HuH-7.5 (cell line): ENCODE measurements around the gene VILL.
"Not testable (repeated sequence)": the region's sequence is repeated elsewhere in the genome, so short reads cannot be mapped to it uniquely, and the experiment has no call there.

Experiments
- DNase-seq: peaks from one replicate; pipeline ENCODE4 v3.0.0; 2011; ENCODE audit warnings: low spot score

Gene VILL

DNA sequence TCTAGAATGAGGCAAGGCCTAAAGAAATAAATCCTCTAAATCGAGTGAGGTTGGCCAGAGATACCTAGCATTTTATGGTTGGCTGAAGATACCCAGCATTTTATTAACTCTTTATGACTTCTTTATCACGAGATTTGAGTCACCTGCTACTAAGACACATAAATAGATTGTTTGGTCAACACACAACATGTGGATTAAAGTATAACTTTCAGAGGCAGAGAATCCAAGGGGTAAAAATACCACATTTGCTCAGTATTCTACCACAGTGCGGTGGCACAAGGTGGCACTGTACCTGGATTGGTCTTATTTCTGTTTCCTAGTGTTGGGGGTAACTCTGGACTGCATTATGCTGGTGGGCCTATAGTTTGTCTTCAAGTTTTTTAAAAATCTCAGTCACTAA is 27.0 kb upstream of the VILL start:
- DNase-seq: no peak

DNA sequence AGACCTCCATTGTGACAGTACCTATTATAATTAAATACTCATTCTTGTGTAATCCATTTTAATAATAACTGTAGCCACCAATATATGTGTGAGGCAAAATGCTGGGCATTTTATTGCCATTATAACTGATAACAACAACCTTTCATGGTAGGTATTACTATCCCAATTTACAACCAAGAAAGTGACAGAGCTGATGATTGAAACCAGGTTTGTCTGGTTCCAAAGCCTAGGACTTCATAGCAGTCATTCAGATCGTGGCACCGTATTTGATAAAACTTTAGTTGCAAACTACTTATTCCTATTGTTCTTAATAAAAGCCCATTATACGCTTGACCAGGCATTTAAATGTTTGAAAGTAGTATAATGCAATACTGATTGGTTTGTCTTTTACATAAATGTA is 26.4 kb upstream of the VILL start:
- no peak for DNase-seq

DNA sequence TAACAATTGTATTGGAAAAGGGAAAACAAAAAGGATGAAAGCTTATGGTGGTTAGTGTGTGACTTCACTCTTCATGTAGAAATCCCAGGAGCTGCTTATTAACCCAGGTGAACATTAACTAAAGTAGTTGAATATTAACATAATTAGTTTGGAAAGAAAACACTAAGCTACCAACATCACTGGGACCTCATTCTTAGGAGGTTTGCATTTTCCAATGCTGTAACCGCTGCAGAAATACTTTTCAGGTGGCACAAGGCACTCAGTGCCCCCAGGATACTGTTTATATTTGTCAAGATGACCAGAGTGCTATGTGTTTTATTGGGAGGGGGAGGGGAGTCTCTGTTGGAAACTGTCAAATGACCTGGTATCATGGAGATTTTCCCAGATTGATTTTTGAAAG is 25.9 kb upstream of the VILL start:
- peak; percentile 81 for DNase-seq

DNA sequence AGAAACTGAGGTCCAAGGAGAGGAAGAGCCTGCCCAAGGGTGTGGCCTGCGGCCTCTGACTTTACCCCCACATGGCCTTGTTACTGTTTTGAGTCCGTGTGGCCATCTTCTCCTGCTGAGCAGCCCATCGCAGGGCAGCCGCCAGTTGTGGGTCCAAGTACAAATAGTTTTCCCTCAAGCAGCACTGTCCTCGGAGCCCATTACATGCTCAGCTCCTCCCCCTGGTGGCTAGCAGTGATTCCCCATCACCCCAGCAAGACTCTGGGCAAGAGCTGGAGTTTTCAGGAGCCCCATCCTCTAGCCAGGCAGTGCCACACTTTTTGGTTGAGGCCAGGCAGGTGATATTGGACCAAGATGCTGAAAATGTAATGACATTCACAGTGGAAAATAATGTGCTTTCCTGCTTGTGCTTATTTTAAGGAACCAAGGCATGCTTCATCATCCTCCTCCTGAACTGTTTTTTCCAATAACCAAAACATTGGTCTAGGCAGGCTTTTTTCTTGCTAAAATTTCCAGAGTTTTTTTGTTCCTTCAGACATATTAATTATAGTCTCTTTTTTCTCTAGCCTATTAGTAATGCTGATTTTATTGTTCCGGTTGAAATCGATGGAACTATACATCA is 23.2 kb upstream of the VILL start:
- DNase-seq: peak; percentile 81

DNA sequence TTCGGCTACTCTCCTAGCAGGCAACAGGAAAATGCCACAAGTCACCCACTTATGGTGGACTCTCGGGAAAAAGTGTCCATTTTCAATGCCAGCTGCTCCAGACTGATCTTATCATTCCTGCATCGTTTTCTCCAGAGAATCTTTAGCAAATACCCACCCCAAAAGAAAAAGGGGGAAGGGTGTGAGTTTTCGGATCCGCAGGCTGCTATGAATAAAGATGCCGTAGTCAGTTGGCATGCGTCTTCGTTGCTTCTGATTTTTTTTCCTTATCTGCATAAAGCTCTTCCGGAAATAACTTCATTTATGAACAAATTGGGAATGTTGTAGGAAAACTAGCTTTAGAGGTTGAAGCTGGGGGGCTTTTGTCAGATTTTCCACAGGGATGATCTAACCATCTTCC is 22.4 kb upstream of the VILL start:
- no peak for DNase-seq

DNA sequence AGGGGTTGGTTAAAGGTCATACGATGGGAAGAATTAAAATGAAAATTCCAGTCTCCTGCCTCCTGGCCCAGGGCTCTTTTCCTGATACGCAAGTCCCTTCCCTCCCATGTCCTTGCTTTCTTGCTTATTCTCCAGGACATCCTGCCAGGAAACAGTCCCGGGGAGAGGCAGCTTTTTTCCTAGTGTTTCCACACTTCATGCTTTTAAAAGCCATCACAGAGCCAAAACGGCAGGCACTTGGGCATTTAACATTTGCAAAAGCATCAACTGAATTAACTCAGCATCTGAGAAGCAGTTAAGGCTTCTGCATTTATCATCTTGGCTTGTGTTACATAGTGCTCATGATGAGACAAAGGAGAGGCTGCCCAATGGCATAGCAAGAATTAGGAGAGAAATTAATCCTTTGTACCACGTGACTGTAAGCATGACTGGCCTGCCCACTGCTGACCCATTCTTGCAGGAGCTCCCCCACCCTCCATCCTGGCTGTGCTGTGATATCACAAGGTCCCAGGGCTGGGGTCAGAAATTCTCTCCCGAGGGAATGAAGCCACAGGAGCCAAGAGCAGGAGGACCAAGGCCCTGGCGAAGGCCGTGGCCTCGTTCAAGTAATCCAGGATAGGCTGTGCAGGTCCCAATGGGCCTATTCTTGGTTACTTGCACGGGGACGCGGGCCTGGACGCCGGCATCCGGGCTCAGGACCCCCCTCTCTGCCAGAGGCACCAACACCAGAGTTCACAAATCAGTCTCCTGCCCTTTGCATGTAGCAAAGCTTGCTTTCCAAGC is 21.6 kb upstream of the VILL start:
- no peak for DNase-seq

DNA sequence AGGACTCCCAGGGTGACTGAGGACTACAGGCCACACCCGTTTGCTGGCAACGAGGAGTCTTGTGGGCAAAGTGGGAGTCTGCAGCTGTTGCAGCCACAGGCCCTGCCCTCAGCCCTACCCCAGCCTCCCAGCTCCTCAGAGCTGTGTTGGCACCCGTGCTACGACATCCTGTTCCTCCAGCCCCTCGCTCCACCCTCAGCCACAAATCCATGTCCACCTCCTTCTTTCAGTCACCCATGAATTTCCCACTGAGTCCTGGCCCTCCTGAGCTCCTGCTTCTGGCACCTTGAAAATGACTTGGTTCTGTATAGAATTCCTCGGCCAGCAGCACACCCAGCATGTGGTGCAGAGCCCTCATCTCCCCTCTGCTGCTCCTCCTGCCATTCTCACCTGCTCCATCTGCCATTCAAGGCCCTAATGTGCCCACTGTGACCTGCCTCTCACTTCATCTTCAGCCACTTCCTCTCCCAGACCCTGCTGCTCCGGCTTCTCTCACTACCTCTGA is 20.9 kb upstream of the VILL start:
- DNase-seq: no peak

DNA sequence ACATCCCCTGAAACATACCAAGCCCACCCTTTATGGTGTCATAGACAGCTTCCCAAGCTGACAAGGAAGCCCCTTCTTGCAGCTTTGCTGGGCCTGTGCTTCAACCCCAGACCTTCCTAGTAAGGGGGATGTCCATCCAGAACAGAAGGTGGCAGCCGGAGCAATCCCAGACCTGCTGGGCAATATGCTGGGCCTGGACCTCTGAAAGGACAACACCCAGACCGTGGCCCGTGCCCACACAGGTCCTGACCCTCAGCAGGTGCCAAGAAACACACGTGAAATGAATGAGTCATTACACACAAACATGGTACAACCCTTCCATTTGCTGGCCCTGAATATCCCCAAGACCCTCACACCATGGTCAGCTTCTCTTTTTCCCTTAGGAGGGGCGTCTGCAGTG is 19.8 kb upstream of the VILL start:
- no peak for DNase-seq

DNA sequence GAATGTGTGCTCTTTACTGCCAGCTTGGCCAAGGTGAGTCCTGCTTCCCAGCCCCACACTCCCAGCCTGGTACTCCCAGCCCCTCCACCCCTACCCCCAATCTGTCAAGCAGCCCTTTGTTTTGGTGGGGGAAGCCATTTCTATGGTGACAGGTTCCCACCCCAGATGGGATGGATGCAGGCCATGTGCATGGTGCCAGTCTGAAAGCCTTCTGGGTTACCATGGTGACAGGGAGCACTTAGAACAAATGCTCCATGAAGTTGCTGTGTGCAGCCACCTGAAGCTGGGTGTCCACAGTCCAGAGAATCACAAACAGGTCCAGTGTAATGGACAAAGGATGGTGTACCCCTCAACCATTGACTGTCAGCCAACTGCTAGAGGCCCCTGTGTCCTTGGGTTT is 19.1 kb upstream of the VILL start:
- no peak for DNase-seq

DNA sequence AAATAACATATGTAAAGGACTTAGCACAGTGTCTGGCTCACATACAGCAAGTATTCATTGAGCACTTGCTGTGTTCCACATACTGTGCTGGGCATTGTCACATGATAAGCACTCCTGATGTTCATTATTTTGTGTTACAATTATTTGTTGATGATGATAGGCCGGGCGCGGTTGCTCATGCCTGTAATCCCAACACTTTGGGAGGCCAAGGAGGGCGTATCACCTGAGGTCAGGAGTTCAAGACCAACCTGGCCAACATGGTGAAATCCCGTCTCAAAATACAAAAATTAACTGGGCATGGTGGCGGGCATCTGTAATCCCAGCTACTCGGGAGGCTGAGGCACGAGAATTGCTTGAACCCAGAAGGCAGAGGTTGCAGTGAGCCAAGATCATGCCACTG is 18.5 kb upstream of the VILL start:
- DNase-seq: not testable (repeated sequence)

DNA sequence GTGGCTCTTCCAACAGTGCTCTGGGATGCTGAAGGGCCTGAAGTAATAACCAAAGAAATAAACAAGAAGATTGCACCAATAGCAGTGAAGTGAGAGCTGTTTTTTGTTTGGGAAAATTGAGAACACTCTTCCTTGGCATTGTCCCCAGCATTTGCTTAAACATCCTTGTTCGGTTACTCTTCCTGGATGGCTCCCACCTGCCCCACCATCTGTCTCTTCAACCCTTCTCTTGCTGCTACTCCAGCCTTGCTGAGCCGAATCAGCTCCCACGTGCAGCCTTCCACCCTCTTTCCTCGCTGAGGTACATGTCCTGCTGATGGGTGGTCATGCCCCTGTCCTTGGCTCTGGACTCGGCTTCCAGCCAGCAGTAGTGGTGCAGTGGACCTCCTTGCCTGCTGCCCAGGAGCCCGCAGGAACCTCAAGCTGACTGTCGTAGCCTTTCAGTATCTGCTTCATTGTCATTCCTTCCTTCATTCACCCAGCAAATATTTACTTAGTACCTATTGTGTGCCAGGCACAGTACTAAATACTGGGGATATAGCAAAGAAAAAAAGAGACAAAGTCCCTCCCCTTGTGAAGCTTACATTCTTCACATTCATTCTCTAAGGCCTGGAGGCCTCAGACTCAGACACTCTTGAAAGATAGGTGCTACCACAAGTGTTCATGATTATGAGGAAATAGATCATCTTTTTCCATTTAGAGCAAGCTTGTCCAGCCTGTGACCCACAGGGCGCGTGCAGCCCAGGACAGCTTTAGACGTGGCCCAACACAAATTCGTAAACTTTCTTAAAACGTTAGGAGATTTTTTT is 17.1 kb upstream of the VILL start:
- DNase-seq: no peak

DNA sequence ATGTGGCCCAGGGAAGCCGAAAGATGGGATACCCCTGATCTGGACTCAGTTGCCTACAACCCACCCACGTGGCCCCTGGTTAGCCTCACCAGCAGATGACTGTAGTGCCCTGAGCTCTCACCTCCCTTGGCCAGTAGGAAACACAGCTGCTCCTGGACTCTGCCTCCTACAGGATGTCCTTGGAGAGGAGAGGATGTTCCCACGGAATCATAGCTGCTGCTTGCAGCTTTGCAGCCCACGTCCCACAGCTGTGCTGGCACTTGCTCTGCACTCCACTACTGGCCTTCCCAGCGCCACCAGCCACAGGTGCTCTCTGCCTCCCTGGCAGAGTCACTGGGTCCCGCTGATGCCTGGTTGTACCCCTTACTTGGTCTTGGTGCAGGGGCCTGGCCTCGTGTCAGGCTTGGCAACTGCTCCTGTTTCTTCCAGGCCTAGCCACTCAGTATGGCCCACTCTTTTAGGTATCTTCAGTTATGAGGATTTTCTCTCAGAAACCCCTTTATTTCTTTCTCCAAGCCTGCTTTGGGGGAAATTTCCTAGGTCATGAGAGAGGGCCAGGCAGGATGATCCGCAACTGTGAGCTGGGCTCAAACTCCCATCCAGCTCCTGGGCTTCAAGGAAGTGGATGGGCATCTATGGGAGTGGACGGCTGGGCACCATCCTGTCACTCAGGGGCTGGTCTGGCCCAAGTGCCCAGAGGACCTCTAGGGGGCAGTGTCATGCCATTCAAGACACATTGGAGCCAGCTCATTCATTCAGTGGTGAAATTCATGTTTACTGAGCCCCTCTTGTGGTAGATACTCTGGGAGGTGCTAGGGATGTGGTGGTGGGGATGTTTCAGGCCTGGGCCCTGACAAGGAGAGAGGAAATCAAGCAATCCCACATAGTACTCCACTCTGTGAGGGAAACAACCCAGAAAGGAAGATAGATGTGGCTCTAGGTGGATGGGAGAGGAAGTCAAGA is 16.2 kb upstream of the VILL start:
- DNase-seq: peak; percentile 69

DNA sequence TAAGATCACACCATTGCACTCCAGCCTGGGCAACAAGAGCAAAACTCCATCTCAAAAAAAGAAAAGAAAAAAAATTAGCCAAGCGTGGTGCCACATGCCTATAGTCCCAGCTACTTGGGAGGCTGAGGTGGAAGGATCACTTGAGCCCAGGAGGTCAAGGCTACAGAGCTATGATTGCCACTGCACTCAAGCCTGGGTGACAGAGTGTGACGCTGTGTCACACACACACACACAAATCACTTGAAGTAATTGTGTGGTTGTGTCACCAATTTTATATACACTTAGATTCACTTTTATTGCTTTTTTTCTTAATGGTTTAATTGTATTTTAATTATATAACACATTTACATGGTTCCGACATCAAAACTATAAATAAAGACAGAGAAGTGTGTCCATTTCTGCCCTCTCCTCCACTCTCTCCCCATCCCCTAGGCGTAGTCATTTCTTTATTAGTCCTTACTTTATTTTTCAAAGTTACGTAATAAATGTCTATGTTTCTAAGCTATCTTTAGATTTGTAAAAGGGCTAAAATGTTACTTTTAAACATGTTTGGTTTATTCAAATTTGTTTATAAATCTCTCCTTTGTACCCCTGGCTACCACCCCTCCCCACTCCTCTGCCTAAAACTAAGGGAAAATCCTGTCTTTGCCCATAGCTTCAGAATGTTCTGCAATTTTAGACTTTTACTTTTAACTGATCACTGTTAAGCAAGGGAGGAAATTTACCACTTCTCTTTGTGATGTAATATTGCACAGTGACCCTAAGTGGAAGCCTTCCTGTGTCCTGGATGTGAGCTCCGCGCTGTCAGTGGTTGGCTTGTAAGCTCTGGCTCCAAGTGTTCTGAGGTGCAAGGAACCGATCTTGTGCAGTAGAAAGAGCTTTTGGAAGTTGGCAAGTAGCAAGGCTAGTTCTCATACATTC is 10.8 kb upstream of the VILL start:
- DNase-seq: no peak

DNA sequence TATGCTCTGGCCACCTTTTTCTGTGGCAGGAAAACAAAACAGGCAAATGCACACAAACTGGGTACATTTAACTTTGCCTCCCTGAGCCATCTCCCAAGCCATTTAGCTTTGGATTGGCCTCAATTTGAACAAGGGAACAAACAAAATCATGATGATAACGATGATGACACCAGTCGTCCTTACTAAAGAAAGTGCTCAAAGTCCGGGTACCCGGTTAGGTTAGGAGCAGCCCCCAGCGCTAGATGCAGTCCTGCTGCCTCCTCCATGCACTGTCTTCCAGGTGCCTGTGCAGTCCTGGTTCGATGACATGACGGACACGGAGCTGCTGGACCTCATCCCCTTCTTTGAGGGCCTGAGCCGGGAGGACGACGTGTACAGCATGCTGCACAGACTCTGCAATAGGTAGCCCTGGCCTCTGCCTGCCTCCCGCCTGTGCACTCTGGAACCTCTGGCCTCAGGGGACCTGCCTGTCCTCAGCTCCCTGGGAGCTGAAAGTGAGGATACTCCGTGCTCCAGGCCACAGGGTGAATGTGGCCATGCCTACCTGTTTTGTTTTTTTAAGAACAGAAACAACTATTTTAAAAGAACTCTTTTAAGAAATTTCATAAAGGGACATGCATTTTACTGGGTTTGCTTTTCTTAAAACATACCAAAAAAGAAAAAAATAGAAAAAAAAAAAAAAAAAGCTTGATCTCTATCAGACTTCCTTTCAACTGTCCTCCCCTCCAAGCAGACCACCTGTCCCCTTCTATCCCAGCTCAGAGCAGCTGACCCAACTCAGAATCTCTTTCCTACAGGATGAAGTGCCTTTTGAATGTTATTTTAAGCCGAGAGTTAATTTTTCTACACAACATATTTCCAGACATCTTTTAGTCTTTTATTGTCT is 9.9 kb upstream of the VILL start:
- DNase-seq: no peak

DNA sequence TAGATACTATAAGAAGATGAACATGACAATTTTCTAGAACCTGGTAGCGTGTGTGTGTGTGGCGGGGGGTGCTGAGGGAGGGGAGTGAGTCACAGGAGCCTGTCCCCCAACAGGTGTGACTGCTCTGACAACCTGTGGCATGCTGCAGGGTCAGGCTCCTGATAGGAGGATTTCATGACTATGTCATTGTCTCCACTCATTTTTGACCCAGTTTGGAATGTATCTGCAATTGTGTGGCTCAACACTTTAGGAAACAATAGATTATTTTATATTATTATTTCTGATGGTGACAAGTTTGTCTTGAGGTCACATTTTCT is 9.3 kb upstream of the VILL start:
- DNase-seq: no peak

DNA sequence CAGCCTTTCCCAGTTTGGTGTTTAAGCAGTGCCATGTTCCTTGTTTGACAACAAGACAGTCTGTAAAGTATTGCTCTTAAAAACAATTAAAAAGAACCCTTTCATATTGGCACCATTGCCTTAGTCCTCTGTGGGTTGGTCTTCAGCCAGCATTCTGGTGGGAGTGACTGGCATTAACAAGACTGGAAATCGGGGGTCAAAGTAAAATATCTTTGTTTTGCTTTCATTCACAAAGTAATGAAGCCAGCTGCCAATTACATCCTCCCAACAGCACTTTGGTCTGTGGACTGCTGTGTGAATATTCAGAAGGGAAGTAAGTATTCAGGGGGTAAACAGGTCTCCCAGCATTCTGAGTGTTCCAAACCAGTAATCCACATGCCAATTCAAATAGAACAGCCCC is 8.3 kb upstream of the VILL start:
- no peak for DNase-seq

DNA sequence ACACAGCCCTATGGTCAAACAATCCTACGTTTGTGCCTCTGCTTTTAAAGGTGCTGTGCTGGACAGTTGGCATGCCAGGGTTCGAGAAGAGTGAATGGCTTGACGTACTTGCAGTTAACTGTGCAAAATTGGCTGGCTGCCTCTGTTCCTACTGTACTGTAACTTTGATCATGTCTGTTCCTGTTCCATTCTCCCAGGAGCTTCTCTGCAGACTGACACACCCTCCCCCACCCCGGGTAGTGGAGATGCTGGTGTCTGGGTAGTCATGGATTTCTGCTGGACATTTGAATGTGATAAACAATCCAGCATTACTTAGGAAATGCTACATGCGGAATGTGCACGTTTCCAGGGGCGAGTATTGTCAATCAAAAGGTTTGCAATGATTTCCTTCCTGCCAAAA is 6.5 kb upstream of the VILL start:
- no peak for DNase-seq

DNA sequence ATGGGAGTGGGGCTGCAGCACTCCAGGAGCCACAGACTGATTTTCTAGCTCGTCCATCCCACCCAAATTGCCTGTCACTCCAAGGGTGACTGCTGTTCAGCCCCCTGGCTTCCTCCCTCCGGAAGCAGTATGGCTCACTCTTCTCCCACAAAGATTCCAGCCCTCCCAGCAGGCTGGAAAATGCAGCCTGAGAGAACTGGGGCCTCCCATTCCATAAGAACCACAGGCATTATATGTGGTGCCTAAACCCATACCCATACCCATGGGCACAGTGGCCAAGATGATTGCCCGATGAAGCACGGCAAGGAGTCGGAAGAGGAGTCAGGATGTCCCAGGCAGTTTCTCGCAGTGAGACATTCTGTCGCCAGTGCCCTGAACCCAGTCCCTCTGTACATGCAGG is 6.0 kb upstream of the VILL start:
- DNase-seq: no peak

DNA sequence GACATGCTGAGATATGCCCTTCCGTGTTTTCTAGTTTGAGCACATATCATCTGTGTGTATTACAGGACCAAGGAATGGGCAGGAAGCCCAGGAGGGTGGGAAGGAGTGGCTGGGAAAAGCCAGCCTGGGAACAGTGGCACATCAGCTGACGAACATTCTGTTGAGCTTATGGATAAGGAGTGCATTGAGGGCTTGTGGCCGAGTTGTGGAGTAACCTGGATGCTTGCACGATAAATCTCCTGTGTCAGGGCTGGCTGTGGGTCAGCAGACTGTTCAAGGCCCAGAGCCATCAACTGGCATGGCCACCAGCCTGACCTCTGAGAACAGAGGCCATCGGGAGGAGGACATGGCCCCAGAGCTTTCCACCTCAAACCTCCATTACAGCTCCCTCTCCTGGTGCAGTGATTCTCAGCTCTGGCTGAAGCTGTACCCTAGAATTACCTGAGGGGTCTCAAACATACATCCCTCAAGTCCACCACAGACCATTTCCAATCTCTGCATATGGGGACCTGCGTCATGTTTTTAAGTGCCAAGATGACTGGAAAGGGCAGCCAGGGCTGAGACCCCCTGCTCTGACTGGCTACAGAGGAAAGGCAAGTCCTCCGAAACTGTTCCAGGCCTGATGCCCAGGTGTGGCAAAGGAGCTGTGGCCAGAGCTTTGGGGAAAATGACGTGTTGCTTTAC is 4.8 kb upstream of the VILL start:
- no peak for DNase-seq
